Fibroblast of lung (primary cell): ENCODE data around the gene DHX32.

ENCODE experiments used
- CTCF ChIP-seq, 2 donors: IDR thresholded peaks in 1 of 2; conservative IDR thresholded peaks in 1 of 2; 1 replicate in 1 of 2; 2 replicates in 1 of 2; pipeline ENCODE4 v1.5.1; 2011 to 2012; ENCODE audit warnings: low read length in 2 of 2, control low read depth in 1 of 2, inconsistent platforms in 1 of 2, low read depth in 1 of 2, mild to moderate bottlenecking in 1 of 2
- EZH2 ChIP-seq: IDR thresholded peaks from 2 replicates; pipeline ENCODE4 v1.5.1; 2012; ENCODE audit warnings: low read length, control low read depth, mild to moderate bottlenecking; ENCODE audit errors: missing control alignments

GRCh38 chr10:125925262-125925834 is 44.3 kb upstream of the DHX32 start:
- TF ChIP-seq CTCF (conservative IDR thresholded peaks at IDR 0.05 in 1 of 2, IDR thresholded peaks at IDR 0.05 in 1 of 2; ENCODE audit: low read depth in 1 of 2, low read length in 2 of 2): no peak
- no peak for TF ChIP-seq EZH2
